ENCODE results near the gene PEX5L. TPM values are rescaled to one million over a fixed set of nuclear protein-coding genes. Genes with fewer than 3 reads are reported as not detected.
"Not testable (repeated sequence)": the region's sequence is repeated elsewhere in the genome, so short reads cannot be mapped to it uniquely, and the experiment has no call there.

Gene PEX5L
- total RNA-seq, 1 experiment from 2014 or later: not detected

DNA sequence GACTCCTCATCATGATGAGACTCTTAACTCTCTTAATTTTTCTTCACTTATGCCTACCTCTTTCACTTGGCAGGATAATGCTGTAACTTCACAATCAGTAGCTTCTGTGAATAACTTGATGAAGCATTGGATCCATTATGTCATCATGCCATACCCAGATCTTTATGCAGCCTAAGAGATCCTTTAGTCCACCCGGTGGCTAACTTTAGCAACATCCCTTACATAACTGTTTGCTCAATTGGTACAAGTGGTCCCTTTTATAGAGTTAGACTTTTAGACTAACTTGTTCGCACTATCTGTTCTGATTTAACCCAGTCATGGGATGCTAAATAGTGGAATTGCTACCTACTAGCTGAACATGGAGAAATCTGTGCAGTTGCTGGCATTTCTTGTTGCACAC lies 199.4 kb downstream of the PEX5L start:
- DNase-seq (ENCODE audit: low read depth): no peak

DNA sequence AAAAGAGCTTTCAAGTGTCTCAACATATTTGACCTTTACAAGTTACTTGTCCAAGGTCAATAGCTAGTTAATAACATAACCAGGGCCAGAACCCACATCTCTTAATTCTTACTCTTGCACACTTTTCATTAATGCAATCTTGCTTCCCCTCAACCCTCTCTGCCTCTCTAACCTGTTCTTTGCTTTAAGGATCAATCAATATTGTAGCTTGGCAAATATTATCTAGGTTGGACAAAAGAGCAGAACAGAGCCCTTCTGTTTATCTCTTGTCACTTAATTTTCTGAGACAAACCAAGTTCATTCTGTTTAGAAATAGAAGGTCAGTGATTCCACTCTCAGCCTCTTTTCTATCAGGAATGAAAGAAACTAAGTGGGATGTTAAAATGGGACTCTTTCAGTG lies 203.4 kb downstream of the PEX5L start:
- no peak for DNase-seq (ENCODE audit: low read depth)

DNA sequence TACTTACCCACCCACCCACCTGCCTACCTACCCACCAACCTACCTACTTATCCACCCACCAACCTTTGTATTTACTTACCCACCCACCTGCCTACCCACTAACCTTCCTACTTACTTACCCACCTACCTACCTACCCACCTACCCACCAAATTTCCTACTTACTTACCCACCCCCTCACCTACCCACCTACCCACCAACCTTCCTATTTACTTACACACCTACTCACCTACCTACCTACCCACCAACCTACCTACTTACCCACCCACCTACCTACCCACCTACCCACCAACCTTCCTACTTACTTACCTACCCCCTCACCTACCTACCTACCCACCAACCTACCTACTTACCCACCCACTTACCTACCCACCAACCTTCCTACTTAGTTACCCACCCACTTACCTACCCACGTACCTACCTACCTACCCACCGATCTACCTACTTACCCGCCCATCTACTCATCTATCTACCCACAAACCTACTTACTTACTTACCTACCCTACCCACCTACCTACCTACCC lies 204.3 kb downstream of the PEX5L start:
- no peak for DNase-seq (ENCODE audit: low read depth)

DNA sequence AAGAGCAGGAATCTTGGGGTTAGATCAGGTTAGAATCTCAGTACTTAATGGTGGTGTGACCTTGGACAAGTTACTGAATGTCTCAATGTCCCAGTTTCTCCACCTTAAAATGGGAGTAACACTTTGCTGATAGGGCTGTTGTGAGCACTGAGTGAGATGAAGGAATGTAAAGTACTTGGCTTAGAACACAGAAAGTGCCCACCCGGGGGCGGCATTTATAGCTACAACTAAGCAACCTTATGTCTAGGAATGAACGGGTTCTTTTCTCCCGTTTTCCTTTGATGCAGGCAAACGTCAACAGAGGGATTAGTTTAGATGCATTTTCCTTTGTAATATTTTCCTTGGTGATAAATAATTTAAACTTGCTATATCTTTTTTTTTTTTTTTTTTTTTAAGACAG lies 207.3 kb downstream of the PEX5L start:
- no peak for DNase-seq (ENCODE audit: low read depth)

DNA sequence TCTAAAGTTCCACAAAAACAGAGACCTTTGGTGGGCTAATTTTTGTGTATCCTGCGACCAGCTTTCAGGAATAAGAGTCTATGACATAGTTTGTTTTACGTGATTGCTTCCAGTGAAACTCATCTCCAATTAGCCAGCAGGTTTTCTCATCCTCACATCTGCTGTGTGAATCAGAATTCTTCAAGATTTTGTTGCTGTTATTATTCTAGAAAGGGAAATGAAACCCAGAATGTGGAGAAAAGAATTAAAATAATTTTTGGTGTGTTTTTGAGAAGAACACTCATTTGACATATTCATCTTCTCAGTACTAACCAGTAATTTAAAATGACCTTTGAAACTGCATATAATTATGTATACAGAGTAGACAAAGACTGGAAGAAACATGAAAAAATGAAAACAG lies 208.0 kb downstream of the PEX5L start:
- no peak for DNase-seq (ENCODE audit: low read depth)

DNA sequence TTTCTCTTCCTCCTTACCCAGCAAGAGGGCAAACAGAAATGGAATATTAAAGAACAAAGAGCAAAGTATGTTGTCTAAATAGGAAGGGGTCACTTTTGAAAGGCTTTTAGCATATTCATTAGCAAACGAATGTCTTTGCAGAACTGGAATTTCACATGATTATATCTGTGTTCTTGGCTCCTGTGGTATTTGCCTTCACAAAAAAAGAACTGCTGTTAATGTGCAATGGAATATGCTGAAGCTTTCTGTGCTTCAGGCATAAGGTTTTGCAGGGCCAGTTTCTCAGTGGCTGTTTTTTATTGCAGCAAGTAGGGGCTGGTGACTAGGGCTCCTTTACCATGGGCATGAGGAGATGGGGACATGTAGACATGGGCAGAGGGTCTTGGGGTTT lies 210.5 kb downstream of the PEX5L start:
- DNase-seq (ENCODE audit: low read depth): no peak

DNA sequence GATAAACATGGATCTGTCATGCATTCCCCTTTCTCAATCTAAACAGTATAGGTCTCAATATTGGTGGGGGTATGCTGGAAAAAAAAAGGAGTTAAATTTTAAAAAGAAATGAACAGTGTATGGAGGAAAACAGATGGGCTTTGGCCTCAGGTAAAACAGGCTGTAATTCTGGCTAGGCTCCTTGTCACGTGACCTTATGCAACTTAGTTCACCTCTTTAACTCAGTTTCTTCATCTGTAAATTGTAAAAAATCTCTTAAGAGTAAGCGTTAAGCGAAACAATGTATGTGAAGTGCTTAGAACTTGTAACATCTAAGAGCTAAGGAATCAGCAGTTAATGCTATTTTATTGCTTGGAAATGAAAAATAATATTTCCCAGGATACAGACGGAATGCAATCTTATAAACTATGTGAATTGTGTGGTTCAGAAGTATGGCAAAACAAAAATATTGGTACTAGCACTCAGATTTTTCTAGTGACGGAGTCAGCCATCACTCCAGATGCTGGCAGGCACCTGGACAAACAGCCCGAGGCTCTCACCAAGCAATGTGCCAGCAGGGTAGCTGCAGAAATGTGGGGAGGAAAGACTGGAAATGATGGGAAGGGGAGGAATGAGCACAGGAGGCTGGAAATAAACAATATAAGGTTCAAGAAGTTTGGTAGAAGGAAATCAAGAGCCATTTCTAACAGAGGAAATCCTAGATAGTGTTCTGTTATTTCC lies 211.1 kb downstream of the PEX5L start:
- no peak for DNase-seq (ENCODE audit: low read depth)

DNA sequence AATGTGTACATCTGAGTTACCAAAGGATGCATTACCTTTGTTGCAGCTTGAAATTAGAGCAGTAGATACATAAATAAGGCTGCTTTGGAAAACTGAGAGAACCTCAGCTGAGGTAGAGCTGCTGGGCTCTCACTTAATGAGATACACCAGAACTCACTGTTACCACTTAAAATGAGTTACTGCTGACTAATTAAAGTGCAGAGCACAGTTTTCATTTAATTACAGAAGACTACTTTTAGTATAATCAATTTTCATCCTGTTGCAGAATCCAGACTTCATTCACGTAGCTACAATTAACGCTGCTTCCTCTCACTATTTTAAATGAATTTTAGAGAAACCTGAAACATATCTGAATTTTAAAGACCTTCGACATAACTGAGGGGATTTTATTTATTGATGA lies 214.4 kb downstream of the PEX5L start:
- no peak for DNase-seq (ENCODE audit: low read depth)

DNA sequence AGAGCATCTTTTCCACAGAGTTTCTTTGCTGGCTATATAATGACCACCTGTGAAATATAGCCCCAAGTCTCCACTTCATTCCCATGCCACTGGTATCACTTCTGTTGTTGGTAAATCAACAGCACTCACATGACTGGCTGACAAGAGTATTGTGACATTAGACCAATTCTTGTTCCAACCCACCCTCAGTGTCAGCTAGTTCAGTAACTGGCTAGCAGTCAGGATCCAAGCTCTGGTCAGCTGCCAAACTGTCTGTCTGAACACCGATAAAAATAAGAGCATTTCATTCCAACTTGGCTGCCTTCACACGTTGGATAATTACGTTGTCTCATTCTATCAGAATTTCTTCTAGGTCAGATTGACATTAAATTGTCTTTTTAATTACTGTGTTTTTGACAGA lies 217.4 kb downstream of the PEX5L start:
- no peak for DNase-seq (ENCODE audit: low read depth)

DNA sequence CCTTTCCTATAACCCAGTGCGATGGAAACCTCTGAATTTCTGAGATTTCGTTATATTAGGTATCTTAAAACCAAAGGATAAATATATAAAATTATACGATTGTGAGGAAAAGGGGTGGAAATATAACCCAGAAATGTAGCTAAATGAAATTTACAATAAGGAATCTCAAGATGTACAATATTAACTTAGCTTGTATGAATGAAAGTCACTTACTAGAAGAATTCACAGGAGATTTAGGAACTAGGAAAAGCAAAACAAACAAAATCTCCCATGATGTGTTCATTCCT lies 224.7 kb downstream of the PEX5L start:
- DNase-seq (ENCODE audit: low read depth): no peak

DNA sequence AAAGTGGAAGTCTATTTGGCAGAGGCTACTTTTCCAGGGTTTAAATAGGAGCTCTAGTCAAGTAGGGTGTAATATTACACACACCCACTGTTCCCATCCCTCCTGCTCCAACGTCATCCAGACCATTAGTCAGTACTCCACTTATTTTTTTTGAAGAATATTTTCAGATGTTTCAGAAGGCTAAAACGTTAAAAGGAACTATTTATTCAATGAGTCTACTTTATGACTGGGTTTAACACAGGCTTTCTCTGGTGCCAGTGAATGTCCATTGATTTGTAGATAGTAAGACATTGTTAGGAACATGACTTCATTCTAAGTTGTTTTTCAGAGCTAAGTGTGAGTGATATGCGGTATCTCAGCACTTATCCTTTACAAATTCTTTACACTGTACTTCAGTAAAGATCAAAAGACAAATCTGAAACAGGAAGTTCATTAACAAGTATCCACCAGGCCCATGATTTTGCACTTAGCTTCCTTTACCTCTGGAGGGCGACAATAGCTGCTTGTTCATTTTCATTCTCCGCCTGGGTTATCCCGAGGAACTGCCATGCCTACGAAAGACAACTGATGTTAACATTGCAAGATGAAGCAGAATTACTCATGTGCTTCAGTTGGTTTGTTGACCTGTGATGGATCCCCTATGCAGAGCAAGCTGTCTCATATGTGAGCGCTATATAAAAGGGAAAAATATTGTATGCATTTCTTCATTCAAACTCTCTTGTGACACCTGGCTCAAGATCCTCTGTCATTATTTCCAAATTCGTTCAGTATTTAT lies 225.2 kb downstream of the PEX5L start:
- peak; percentile 68 for DNase-seq (ENCODE audit: low read depth)

DNA sequence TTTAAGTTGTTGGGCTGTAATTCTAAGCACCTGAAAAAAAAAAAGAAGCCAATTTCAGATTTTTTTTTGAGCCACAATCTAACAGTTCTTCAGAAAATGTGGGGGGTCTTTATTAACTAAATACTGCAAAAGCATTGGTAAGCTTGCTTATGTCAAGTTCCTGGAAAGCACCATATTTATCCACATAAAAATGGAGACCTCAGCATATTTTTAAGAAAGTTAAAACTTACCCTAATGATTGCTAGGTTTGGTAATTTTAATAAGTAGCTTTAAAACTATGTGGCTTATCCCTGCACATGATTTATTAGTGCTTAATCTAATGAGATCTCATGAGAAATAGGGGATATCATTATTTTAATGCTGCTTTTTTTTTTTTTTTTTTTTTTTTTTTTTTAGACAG lies 227.1 kb downstream of the PEX5L start:
- DNase-seq (ENCODE audit: low read depth): no peak

DNA sequence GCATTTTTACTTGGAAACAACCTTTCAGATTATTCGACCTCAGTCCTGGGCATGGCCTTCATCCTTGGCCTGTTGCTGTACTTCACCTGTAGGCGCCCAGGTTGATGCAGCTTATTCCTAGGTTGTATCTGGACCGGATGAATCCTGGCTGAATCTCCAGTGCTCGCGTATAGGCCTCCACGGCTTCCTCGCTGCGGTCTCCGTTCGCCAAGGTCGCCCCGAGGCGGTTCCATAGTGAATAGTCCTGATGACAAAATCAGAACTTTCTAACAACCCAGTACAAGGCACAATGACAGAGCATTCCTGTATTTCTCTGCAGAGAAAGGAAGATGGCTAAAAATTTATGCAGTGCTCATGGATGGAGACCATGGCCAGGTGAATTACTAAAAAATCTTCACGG lies 229.1 kb downstream of the PEX5L start:
- DNase-seq (ENCODE audit: low read depth): no peak

DNA sequence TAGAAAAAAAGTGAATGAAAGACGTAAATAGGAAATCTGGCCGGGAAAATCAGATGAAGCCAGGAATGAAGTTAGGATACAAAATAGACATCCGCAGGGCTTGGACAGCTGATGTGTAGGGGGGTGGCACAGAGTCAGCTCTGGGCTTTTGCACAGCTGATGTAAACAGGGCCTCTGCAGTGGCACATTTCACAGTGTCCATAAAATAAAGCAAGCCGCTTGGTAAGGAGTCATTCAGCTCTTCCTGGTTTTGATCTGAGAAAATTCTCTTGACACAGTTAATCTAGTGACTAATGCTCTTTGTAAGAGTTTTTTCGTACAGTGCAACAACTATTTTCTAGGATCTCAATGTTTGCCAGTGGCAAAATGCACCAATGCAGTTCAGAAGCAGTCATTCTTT lies 230.6 kb downstream of the PEX5L start:
- DNase-seq (ENCODE audit: low read depth): peak; percentile 17

DNA sequence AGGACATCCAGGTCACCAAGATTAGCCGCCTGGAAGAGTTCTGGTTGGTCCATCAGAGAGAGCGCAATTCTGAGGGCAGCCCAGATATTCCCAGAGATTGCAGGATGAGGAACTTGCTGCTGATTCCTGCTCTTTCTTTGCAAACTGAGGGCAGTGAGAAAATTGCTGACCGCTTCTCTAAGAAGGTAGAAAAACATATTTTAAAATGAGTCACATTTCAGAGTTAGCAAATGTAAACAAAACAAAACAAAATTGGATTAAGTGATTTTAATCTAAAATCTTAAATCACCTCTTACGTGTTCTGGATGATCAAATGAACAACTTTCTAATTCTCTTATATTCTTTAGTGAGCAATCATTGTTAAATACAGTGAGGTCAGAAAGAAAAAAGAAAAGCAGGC lies 234.9 kb downstream of the PEX5L start:
- no peak for DNase-seq (ENCODE audit: low read depth)

DNA sequence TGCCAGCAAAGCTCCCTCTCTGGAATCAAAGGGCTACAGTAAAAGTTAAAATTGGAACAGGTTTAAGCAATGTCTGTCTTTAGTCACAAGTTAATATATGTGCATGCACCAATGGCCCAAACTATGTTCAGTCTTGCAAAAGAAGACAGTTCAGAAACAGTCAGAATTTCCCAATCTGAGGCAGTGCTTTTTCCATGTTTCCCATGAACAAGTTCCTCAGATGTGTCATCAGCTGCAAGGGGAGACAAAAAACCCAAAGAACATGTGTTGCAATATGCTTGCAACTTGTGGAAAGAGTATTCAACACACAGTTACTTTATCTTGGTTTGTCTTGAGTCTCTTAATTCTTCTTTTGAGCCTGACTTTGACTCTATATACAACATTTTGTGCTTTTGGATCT lies 235.5 kb downstream of the PEX5L start:
- peak; percentile 33 for DNase-seq (ENCODE audit: low read depth)

DNA sequence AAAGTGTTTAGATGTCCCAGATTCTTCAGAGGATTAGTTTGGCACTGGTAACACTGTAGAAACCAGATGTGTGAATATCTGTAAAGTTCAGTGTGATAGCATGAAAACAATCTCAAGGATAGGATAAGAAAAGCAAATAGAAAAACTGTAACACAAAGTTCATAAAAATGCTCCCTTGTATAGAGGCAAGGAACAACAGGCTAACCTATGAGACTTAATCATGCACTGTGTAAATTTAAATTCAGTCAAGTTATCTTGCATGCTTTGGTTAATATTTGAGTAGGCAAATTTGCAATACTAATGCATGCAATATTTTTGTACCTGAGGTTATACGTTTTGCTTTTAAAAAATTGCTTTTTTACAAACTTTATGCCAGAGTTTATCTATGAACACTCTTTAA lies 239.5 kb downstream of the PEX5L start:
- DNase-seq (ENCODE audit: low read depth): no peak

DNA sequence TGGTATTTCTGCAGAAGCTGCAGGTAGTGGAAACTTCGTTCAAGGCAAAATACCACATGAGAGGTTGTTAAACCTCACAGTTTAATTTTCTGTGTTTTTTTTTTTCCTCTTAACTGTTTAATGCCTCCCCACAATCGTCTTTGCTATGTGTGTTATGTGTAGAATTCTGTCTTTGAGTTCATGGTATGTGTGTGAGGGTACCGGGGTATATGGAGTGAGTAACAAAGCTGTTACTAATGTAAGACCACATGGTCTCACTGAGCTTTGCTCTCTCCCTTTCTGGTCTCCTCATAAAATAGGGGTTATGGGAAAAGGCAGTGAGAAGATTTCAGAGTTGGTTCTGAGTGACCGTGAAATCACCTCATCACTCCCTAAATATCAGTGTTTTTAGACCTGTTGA lies 240.3 kb downstream of the PEX5L start:
- DNase-seq (ENCODE audit: low read depth): no peak

DNA sequence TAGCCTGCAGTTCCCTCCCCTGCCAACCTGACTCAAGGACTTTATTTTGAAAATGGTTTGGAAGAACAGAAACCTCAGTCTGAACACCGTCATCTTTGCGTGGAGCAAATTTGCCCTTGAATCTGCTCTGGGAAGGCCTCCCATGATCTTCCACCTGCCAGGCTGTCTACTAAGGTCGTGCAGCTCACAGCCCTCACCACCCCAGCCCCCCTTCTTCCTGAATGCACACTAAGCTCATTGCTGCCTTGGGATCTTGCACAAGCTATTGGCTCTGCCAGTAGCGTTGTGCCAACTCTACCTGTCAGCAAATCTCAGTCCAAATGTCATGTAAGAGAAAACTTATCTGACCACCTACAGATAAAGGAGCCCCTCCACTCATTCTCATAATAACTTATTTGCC lies 242.4 kb downstream of the PEX5L start:
- no peak for DNase-seq (ENCODE audit: low read depth)

DNA sequence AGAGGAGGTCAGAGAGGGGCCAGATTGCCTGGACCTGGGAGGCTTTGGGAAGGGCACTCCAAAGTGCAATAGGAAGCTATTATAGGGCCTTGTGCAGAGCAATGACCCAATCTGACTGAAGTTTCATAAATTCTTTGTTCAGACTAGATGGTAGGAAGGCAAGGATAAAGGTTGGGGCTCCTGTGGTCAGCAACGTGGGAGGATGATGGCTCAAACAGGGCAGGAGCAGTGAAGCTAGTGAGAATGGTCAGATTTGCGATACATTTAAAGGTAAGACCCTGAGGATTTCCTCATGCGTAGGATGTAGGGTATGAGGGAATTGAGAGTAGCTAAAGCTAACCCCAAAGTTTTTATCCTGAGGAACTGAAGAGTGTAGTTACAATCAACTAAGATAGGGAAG lies 244.9 kb downstream of the PEX5L start:
- no peak for DNase-seq (ENCODE audit: low read depth)

DNA sequence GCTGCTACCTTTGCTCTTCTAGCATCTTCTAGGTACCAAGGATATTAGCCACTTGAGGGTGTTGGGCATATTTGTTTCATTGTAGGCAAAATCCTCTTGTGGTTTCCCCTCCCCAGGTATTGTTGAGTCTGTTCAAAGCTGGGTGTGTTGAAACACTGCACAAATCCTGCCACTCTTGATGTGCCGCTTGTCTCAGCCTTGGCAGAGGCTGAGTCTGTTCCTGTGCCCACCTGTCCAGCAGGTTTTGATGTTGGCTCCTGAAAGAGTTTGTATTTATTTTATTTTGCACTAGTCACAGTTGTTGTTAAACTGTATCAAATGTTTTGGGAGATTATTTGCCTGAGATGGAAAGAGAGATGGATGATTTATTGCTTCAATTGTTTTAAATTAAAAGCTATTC lies 247.7 kb downstream of the PEX5L start:
- no peak for DNase-seq (ENCODE audit: low read depth)

DNA sequence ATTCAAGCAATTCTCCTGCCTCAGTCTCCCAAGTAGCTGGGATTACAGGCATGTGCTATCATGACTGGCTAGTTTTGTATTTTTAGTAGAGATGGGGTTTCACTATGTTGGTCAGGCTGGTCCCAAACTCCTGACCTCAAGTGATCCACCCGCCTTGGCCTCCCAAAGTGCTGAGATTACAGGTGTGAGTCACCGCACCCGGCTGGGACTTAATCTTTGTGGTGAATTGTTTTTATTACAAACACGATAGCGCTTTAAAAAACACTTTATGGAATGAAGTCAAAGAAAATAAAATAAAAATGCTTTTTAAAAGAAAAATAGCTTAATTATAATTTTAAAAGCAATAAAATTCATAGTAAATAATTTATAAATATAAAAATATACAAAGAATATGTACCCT lies 253.9 kb downstream of the PEX5L start:
- not testable (repeated sequence) for DNase-seq (ENCODE audit: low read depth)

DNA sequence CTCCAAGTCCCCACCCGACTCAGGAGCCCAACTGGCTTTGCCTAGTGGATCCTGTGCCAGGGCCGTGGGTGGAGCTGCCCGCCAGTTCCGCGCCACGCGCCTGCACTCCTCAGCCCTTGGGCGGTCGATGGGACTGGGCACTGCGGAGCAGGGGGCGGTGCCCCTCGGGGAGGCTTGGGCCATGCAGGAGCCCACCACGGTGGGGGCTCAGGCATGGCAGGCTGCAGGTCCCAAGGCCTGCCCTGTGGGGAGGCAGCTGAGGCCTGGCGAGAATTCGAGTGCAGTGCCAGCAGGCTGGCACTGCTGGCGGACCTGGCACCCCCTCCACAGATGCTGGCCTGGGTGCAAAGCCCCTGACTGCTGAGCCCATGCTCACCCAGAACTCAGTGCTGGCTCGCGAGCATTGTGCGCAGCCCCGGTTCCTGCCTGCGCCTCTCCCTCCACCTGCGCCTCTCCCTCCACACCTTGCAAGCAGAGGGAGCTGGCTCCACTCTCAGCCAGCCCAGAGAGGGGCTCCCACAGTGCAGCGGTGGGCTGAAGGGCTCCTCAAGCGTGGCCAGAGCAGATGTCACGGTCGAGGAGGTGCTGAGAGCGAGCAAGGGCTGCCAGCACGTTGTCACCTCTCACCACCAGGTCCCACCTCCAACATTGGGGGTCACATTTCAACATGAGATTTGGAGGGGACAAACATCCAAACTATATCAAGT lies 261.2 kb downstream of the PEX5L start:
- no peak for DNase-seq (ENCODE audit: low read depth)

Measured in RPMI7951 (cell line).